GM12891 (cell line): ENCODE results near the gene FCHO1.

Experiments
- PAX5 ChIP-seq: IDR thresholded peaks from 2 replicates; pipeline ENCODE4 v1.6.1; 2011; ENCODE audit warnings: low read length, moderate library complexity, mild to moderate bottlenecking; ENCODE audit not compliant: insufficient read depth, severe bottlenecking
- POLR2A ChIP-seq: IDR thresholded peaks from 2 replicates; pipeline ENCODE4 v1.6.1; 2011; ENCODE audit warnings: low read depth, low read length, control low read depth
- POLR2AphosphoS5 ChIP-seq: IDR thresholded peaks from 2 replicates; pipeline ENCODE4 v1.6.1; 2011; ENCODE audit warnings: low read depth, low read length, control low read depth
- TAF1 ChIP-seq: IDR thresholded peaks from 2 replicates; pipeline ENCODE4 v1.6.1; 2011; ENCODE audit warnings: low read depth, low read length, control low read depth

DNA sequence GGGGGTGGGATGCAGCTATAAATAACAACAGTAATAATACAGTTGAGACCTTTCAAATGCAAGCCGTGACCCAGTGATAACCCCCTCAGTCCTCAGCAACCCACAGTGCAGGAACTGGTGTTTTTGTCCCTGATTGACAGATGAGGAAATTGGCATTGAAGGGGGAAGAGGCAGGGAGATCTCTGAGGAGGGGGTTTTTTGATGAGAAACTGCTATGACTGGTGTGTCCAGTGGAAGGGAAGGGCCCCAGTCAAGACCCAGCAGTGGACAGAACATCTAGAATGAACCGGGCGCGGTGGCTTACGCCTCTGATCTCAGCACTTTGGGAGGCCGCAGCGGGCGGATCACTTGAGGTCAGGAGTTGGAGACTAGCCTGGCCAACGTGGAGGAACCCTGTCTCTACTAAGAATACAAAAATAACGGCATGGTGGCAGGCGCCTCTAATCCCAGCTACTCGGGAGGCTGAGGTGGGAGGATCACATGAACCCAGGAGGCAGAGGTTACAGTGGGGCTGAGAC lies 30.1 kb upstream of the FCHO1 start:
- no peak for TF ChIP-seq POLR2A
- TF ChIP-seq POLR2AphosphoS5: no peak
- TF ChIP-seq PAX5: no peak
- no peak for TF ChIP-seq TAF1
